Large intestine (tissue), 3 donors: Measurements from ENCODE around the gene TMEM37. TPM values are rescaled to one million over a fixed set of nuclear protein-coding genes. Genes with fewer than 3 reads are reported as not detected.

Experiments
- DNase-seq, 2 donors: peaks; one replicate each; pipeline versions ENCODE4 v3.0.0 to v3.0.0-alpha.2; 2013
- H3K27ac ChIP-seq: one replicate; pipeline ENCODE4 v1.5.1; 2013; ENCODE audit warnings: low read length
- H3K27me3 ChIP-seq: 2 replicates; pipeline ENCODE4 v1.6.1; 2013; ENCODE audit warnings: low read length; ENCODE audit not compliant: control insufficient read depth, insufficient read depth
- H3K36me3 ChIP-seq: 2 replicates; pipeline ENCODE4 v1.6.1; 2013; ENCODE audit warnings: low read length; ENCODE audit not compliant: control insufficient read depth, insufficient read depth
- H3K4me1 ChIP-seq: one replicate; pipeline ENCODE4 v1.6.1; 2013; ENCODE audit warnings: low read length; ENCODE audit not compliant: control insufficient read depth, insufficient read depth
- H3K4me3 ChIP-seq: one replicate; pipeline ENCODE4 v1.5.1; 2013; ENCODE audit warnings: low read length
- H3K9me3 ChIP-seq: one replicate; pipeline ENCODE4 v1.6.1; 2013; ENCODE audit warnings: mild to moderate bottlenecking, low read depth, low read length, moderate library complexity; ENCODE audit not compliant: control insufficient read depth
- WGBS: methylation state at CpG from one replicate; pipeline ENCODE4 v1.1.5; 2013; ENCODE audit warnings: low lambda C conversion rate; ENCODE audit not compliant: insufficient coverage; 5-methylcytosine and 5-hydroxymethylcytosine counted together
- polyA plus RNA-seq: library from polyadenylated mRNA; unstranded; fragments of 120-200 nt; gene quantifications from one replicate; pipeline ENCODE4 v1.2.1, GENCODE V29; 2013

Gene TMEM37
- polyA plus RNA-seq, 1 donor: 70.7 TPM

GRCh38 chr2:119440501-119440870 is 8.8 kb downstream of the TMEM37 start:
- H3K4me1 ChIP-seq: peaks cover 48% of the 10 kb centered on the region
- DNase-seq: peak in 1 of 2 donors; percentile 60
- no peaks in the 10 kb centered on the region for H3K27me3 ChIP-seq
- no peaks in the 10 kb centered on the region for H3K9me3 ChIP-seq
- H3K4me3 ChIP-seq: no peak overlapping the region
- peak overlapping the region; percentile 14 for H3K27ac ChIP-seq
- no CpG with 5 or more reads among the region's 1 CpG for WGBS
- peaks cover 30% of the 10 kb centered on the region for H3K36me3 ChIP-seq

- Histone ChIP-seq H3K4me1 (peaks cover 44% of the 10 kb centered on the region), H3K9me3 (no peaks in the 10 kb centered on the region), H3K27ac (peak overlapping the region; percentile 14), H3K27me3 (no peaks in the 10 kb centered on the region), H3K36me3 (peaks cover 26% of the 10 kb centered on the region), H3K4me3 (no peak overlapping the region)
- WGBS: no CpG with 5 or more reads among the region's 4 CpGs
- DNase-seq: no peak
Measured at GRCh38 chr2:119440873-119441272, 9.2 kb downstream of the TMEM37 start.

- peaks cover 38% of the 10 kb centered on the region for H3K4me1 ChIP-seq
- 100% methylated on average over 1 of the region's 8 CpGs for WGBS
Measured at GRCh38 chr2:119441376-119442225, 9.9 kb downstream of the TMEM37 start.

GRCh38 chr2:119442226-119442619 is 10.6 kb downstream of the TMEM37 start:
- DNase-seq: peak in 1 of 2 donors; percentile 6
- peaks cover 22% of the 10 kb centered on the region for H3K36me3 ChIP-seq
- 100% methylated on average over 1 of the region's 7 CpGs for WGBS
- no peak overlapping the region for H3K4me3 ChIP-seq
- H3K27ac ChIP-seq: peak overlapping the region; percentile 20
- peaks cover 36% of the 10 kb centered on the region for H3K4me1 ChIP-seq
- H3K27me3 ChIP-seq: no peaks in the 10 kb centered on the region
- H3K9me3 ChIP-seq: no peaks in the 10 kb centered on the region

More at GRCh38 chr2:119441376-119442225, 9.9 kb downstream of the TMEM37 start:
- Histone ChIP-seq H3K27me3 (no peaks in the 10 kb centered on the region), H3K36me3 (peaks cover 27% of the 10 kb centered on the region), H3K27ac (peak overlapping the region; percentile 20), H3K4me3 (no peak overlapping the region), H3K9me3 (no peaks in the 10 kb centered on the region)
- DNase-seq: no peak

- no CpG with 5 or more reads among the region's 11 CpGs for WGBS
- H3K4me1 ChIP-seq: peaks cover 30% of the 10 kb centered on the region
- no peak for DNase-seq
- peaks cover 19% of the 10 kb centered on the region for H3K36me3 ChIP-seq
- H3K27ac ChIP-seq: no peak overlapping the region
- no peaks in the 10 kb centered on the region for H3K27me3 ChIP-seq
- H3K9me3 ChIP-seq: no peaks in the 10 kb centered on the region
- no peak overlapping the region for H3K4me3 ChIP-seq
Measured at GRCh38 chr2:119442850-119443249, 11.2 kb downstream of the TMEM37 start.

GRCh38 chr2:119446037-119446436 is 14.4 kb downstream of the TMEM37 start:
- Histone ChIP-seq H3K27ac (no peak overlapping the region), H3K27me3 (no peaks in the 10 kb centered on the region), H3K4me1 (no peaks in the 10 kb centered on the region), H3K36me3 (peaks cover 19% of the 10 kb centered on the region), H3K4me3 (no peak overlapping the region), H3K9me3 (no peaks in the 10 kb centered on the region)
- DNase-seq: no peak
- 88% methylated on average over 5 of the region's 9 CpGs for WGBS

GRCh38 chr2:119448427-119449141 is 16.9 kb downstream of the TMEM37 start:
- WGBS: no CpG with 5 or more reads among the region's 9 CpGs
- H3K27me3 ChIP-seq: no peaks in the 10 kb centered on the region
- no peaks in the 10 kb centered on the region for H3K4me1 ChIP-seq
- no peaks in the 10 kb centered on the region for H3K9me3 ChIP-seq
- no peak overlapping the region for H3K4me3 ChIP-seq
- peaks cover 34% of the 10 kb centered on the region for H3K36me3 ChIP-seq
- no peak for DNase-seq
- H3K27ac ChIP-seq: no peak overlapping the region

- no peaks in the 10 kb centered on the region for H3K27me3 ChIP-seq
- H3K4me1 ChIP-seq: no peaks in the 10 kb centered on the region
- no peak overlapping the region for H3K27ac ChIP-seq
- no CpG with 5 or more reads among the region's 3 CpGs for WGBS
- peaks cover 34% of the 10 kb centered on the region for H3K36me3 ChIP-seq
- H3K9me3 ChIP-seq: no peaks in the 10 kb centered on the region
- H3K4me3 ChIP-seq: no peak overlapping the region
- DNase-seq: no peak
Measured at GRCh38 chr2:119449521-119449920, 17.9 kb downstream of the TMEM37 start.

- peaks cover 30% of the 10 kb centered on the region for H3K36me3 ChIP-seq
- H3K4me3 ChIP-seq: no peak overlapping the region
- no peaks in the 10 kb centered on the region for H3K9me3 ChIP-seq
- no peaks in the 10 kb centered on the region for H3K27me3 ChIP-seq
- no peak overlapping the region for H3K27ac ChIP-seq
- DNase-seq: no peak
- no CpG with 5 or more reads among the region's 9 CpGs for WGBS
- no peaks in the 10 kb centered on the region for H3K4me1 ChIP-seq
Measured at GRCh38 chr2:119451336-119452050, 19.8 kb downstream of the TMEM37 start.

GRCh38 chr2:119453972-119454593 is 22.4 kb downstream of the TMEM37 start:
- Histone ChIP-seq H3K27me3 (no peaks in the 10 kb centered on the region), H3K4me3 (no peak overlapping the region), H3K9me3 (no peaks in the 10 kb centered on the region), H3K36me3 (peaks cover 29% of the 10 kb centered on the region), H3K27ac (no peak overlapping the region), H3K4me1 (no peaks in the 10 kb centered on the region)
- no CpG with 5 or more reads among the region's 12 CpGs for WGBS
- no peak for DNase-seq
